Right lobe of liver (tissue), 6 donors: ENCODE results near the gene BLZF1. TPM values are rescaled to one million over a fixed set of nuclear protein-coding genes. Genes with fewer than 3 reads are reported as not detected.
A peak's percentile ranks its signal among the peaks of the same experiment; 100 is the strongest.

Source experiments
- ATAC-seq, 4 donors: fragments of 200-7000 bp; cut with Tn5 transposase; one replicate each; pipeline ENCODE4 v1.9.1; 2020; ENCODE audit warnings: mild to moderate bottlenecking in 4 of 4, moderate library complexity in 4 of 4
- DNase-seq, 3 donors: peaks; one replicate each; pipeline ENCODE4 v3.0.0-alpha.2; 2020
- H3K27ac ChIP-seq, 3 donors: fragments of 200-600 bp; one replicate each; pipeline ENCODE4 v1.8.0; 2022
- H3K27me3 ChIP-seq, 2 donors: fragments of 200-600 bp; one replicate each; pipeline ENCODE4 v1.8.0; 2022
- H3K36me3 ChIP-seq, 4 donors: fragments of 200-600 bp; sonication (generic) in 1 of 4; one replicate each; pipeline versions ENCODE4 v1.5.1 to v1.8.0; 2017 to 2022; ENCODE audit warnings: control low read depth in 1 of 4
- H3K4me1 ChIP-seq, 4 donors: fragments of 200-600 bp; sonication (generic) in 1 of 4; one replicate each; pipeline versions ENCODE4 v1.5.1 to v1.8.0; 2017 to 2022; ENCODE audit warnings: control low read depth in 1 of 4
- H3K4me3 ChIP-seq, 3 donors: fragments of 200-600 bp; one replicate each; pipeline ENCODE4 v1.8.0; 2022
- H3K9me3 ChIP-seq, 4 donors: fragments of 200-600 bp; sonication (generic) in 1 of 4; one replicate each; pipeline versions ENCODE4 v1.5.1 to v1.8.0; 2017 to 2022; ENCODE audit warnings: control low read depth in 1 of 4
- CTCF ChIP-seq, 4 donors: fragments of 200-600 bp in 3 of 4; fragments of 450-650 bp in 1 of 4; IDR thresholded peaks; one replicate each; pipeline versions ENCODE4 v1.5.1 to v1.8.0; 2016 to 2022; ENCODE audit warnings: antibody characterized with exemption in 4 of 4, mild to moderate bottlenecking in 2 of 4
- POLR2A ChIP-seq: fragments of 450-650 bp; IDR thresholded peaks from one replicate; pipeline ENCODE4 v1.6.1; 2017; ENCODE audit warnings: antibody characterized with exemption, mild to moderate bottlenecking
- WGBS: methylation state at CpG from one replicate; pipeline ENCODE4 v1.1.6; 2018; ENCODE audit warnings: low coverage, low lambda C conversion rate; ENCODE audit not compliant: insufficient coverage; ENCODE audit errors: missing lambda C conversion rate; 5-methylcytosine and 5-hydroxymethylcytosine counted together
- intact Hi-C, 2 donors: fragments of 100-400 bp; cut with DNase I; formaldehyde crosslinking; loops; one replicate each; pipeline versions ENCODE4 v1.11.2 to v1.14.1; 2022
- long read RNA-seq: library from polyadenylated mRNA; unstranded; transcript quantifications from one replicate; pipeline ENCODE4 v2.0.0, GENCODE V29; 2019
- total RNA-seq, 6 experiments: library from RNA; depleted of rRNA in 2 of 6; stranded (reverse); fragments of >200 nt in 2 of 6; fragmentation: NEBNext Ultra II Directional in 3 of 6; extraction: Animal tissue kit (Norgen Biotek cat#: 25700) in 3 of 6; gene quantifications; one replicate each; pipeline versions ENCODE4 v1.1.0 to v1.2.4, GENCODE V29; 2016 to 2023
- donor health status: DM: no; HTN: yes; CAD: no.
- donor health status: DM: no; HTN: no; CAD: no.
- donor health status: DM: no; HTN: no; CAD: no.
- donor health status: DM: no; HTN: yes; CAD: no.
- donor health status: DM: no; HTN: yes; CAD: no.

BLZF1 gene
- 10 to 100 TPM in 3 of 6 experiments, 1 to 10 TPM in 3; 8.2 to 13.2 (median 10.1) TPM for total RNA-seq
- long read RNA-seq, partial matches to known transcripts = 1 of 5 reads
- long read RNA-seq, other reads (novel, unspliced or antisense) = 1 of 5 reads

- Histone ChIP-seq H3K27ac (peak within 1 kb of the TSS; percentile 58 to 80 (median 65)), H3K4me1 (peaks cover 0 to 8% (median 0%) of the 10 kb centered on the region in 4 donors), H3K27me3 (no peaks in the 10 kb centered on the region), H3K4me3 (peak within 1 kb of the TSS; percentile 65 to 72 (median 70)), H3K36me3 (peaks cover 0 to 11% (median 0%) of the 10 kb centered on the region in 4 donors), H3K9me3 (no peaks in the 10 kb centered on the region)
- intact Hi-C loops = no loop called here
- ATAC-seq (peak; percentile 99 to 100 (median 100)), DNase-seq (peak; percentile 96 to 98 (median 97))
- 1% methylated on average over 27 of the region's 37 CpGs for WGBS
- TF ChIP-seq CTCF (IDR thresholded peaks at IDR 0.05) = no peak
- TF ChIP-seq POLR2A = peak; percentile 36
Observed at GRCh38 chr1:169367686-169368405, at the start of gene BLZF1, which contains the start of gene NME7. BLZF1 (plus strand) TSS chr1:169368195; CDS start chr1:169369523, 1,328 bp downstream. NME7 (minus strand) TSS chr1:169367797; CDS start chr1:169367710, 87 bp downstream.

GRCh38 chr1:169318536-169319244, 49.3 kb upstream of the BLZF1 start:
- DNase-seq (no peak), ATAC-seq (no peak)
- TF ChIP-seq CTCF (IDR thresholded peaks at IDR 0.05) = no peak
- TF ChIP-seq POLR2A = no peak
- Histone ChIP-seq H3K27me3 (no peaks in the 10 kb centered on the region), H3K4me3 (no peak overlapping the region), H3K4me1 (no peaks in the 10 kb centered on the region), H3K27ac (no peak overlapping the region), H3K36me3 (no peaks in the 10 kb centered on the region), H3K9me3 (no peaks in the 10 kb centered on the region)
- intact Hi-C loops = no loop called here
- WGBS = 98% methylated on average over 3 of the region's 3 CpGs

GRCh38 chr1:169321539-169321938, 46.5 kb upstream of the BLZF1 start:
- Histone ChIP-seq H3K9me3 (no peaks in the 10 kb centered on the region), H3K27me3 (no peaks in the 10 kb centered on the region), H3K4me1 (no peaks in the 10 kb centered on the region), H3K27ac (no peak overlapping the region), H3K36me3 (no peaks in the 10 kb centered on the region), H3K4me3 (no peak overlapping the region)
- ATAC-seq = no peak
- no peak for TF ChIP-seq POLR2A
- TF ChIP-seq CTCF (IDR thresholded peaks at IDR 0.05) = no peak
- no peak for DNase-seq
- 88% methylated on average over 1 of the region's 1 CpG for WGBS
- intact Hi-C loops = no loop called here

GRCh38 chr1:169322138-169322537, 45.9 kb upstream of the BLZF1 start:
- no peak overlapping the region for H3K27ac ChIP-seq
- no peak overlapping the region for H3K4me3 ChIP-seq
- no peaks in the 10 kb centered on the region for H3K4me1 ChIP-seq
- TF ChIP-seq POLR2A = no peak
- no peak for TF ChIP-seq CTCF (IDR thresholded peaks at IDR 0.05)
- WGBS = 95% methylated on average over 3 of the region's 3 CpGs
- ATAC-seq = no peak
- no peaks in the 10 kb centered on the region for H3K27me3 ChIP-seq
- intact Hi-C loops = no loop called here
- DNase-seq = no peak
- no peaks in the 10 kb centered on the region for H3K9me3 ChIP-seq
- H3K36me3 ChIP-seq = no peaks in the 10 kb centered on the region
